ENCODE measurements around the gene ZNF638.
"Not testable (repeated sequence)": the region's sequence is repeated elsewhere in the genome, so short reads cannot be mapped to it uniquely, and the experiment has no call there.

ZNF638 gene

GRCh38 chr2:71292159-71292558 is 39.4 kb upstream of the ZNF638 start:
- H3K27ac ChIP-seq, result no peak overlapping the region
- TF ChIP-seq CTCF (IDR thresholded peaks at IDR 0.05) (no peak), ZFX (IDR thresholded peaks at IDR 0.05; ENCODE audit: borderline replicate concordance) (no peak)

- H3K27ac ChIP-seq, result no peak overlapping the region
- no peak for TF ChIP-seq ZFX (IDR thresholded peaks at IDR 0.05; ENCODE audit: borderline replicate concordance)
- no peak for TF ChIP-seq CTCF (IDR thresholded peaks at IDR 0.05)
These were observed 32.7 kb upstream of the ZNF638 start for GRCh38 chr2:71298914-71299313.

GRCh38 chr2:71299507-71299906 is 32.1 kb upstream of the ZNF638 start:
- no peak overlapping the region for H3K27ac ChIP-seq
- TF ChIP-seq CTCF (IDR thresholded peaks at IDR 0.05) (peak; percentile 79), ZFX (IDR thresholded peaks at IDR 0.05; ENCODE audit: borderline replicate concordance) (no peak)

GRCh38 chr2:71303849-71304248 is 27.7 kb upstream of the ZNF638 start:
- TF ChIP-seq CTCF (IDR thresholded peaks at IDR 0.05), result no peak
- no peak for TF ChIP-seq ZFX (IDR thresholded peaks at IDR 0.05; ENCODE audit: borderline replicate concordance)
- no peak overlapping the region for H3K27ac ChIP-seq

GRCh38 chr2:71306762-71307161 is 24.8 kb upstream of the ZNF638 start:
- no peak for TF ChIP-seq ZFX (IDR thresholded peaks at IDR 0.05; ENCODE audit: borderline replicate concordance)
- no peak for TF ChIP-seq CTCF (IDR thresholded peaks at IDR 0.05)
- no peak overlapping the region for H3K27ac ChIP-seq

- TF ChIP-seq CTCF (IDR thresholded peaks at IDR 0.05) (no peak), ZFX (IDR thresholded peaks at IDR 0.05; ENCODE audit: borderline replicate concordance) (no peak)
- no peak overlapping the region for H3K27ac ChIP-seq
These were observed 18.4 kb upstream of the ZNF638 start for GRCh38 chr2:71313016-71313766.

GRCh38 chr2:71317060-71317459 is 14.5 kb upstream of the ZNF638 start:
- H3K27ac ChIP-seq, result no peak overlapping the region
- TF ChIP-seq CTCF (IDR thresholded peaks at IDR 0.05) (no peak), ZFX (IDR thresholded peaks at IDR 0.05; ENCODE audit: borderline replicate concordance) (no peak)

GRCh38 chr2:71317900-71318299 is 13.7 kb upstream of the ZNF638 start:
- H3K27ac ChIP-seq, result not testable (repeated sequence)
